Stimulated activated CD4-positive, alpha-beta T cell treated with anti-CD3 and anti-CD28 coated beads, Interleukin-1b, Interleukin-23, amount 100 ng/mL, for 24 hours (primary cell): Measurements from ENCODE around the gene TNFRSF12A.

ENCODE experiments used
- DNase-seq, 4 experiments: peaks; one replicate each; pipeline ENCODE4 v3.0.0-alpha.2; 2020; ENCODE audit warnings: low read depth in 4 of 4, low spot score in 1 of 4

TNFRSF12A gene

DNA sequence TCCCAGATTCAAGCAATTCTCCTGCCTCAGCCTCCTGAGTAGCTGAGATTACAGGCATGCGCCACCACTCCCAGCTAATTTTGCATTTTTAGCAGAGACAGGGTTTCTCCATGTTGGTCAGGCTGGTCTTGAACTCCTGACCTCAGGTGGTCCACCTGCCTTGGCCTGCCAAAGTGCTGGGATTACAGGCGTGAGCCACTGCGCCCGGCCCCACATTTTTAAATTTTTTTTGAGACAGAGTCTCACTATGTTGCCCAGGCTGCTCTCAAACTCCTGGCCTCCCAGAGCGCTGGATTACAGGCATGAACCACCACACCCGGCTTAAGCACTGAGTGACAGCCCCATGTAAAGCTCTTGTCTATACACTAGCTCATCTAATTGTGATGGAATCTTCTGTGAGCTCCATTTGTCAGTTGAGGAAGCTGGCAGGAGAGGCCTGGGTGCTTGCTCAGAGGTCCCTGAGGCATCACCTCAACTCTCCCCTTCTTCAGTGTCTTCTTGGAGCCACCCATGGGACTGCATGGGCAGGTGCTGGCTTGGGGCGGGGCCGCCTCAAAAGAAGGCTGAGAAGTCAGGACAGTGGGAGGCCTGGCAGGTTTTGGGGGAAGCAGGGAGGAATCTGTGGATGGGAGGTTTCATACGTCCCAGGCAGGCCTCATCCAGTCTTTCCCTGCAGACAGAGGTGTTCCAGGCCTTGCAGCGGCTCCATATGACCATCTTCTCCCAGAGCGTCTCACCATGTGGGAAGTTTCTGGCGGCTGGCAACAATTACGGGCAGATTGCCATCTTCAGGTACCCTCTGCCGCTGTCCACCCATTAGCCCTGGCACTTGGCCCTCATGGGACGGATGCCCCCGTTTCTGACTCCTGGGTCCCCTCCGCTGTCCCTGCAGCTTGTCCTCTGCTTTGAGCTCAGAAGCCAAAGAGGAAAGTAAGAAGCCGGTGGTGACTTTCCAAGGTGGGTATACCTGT lies 5.1 kb downstream of the TNFRSF12A start:
- DNase-seq, result no peak

DNA sequence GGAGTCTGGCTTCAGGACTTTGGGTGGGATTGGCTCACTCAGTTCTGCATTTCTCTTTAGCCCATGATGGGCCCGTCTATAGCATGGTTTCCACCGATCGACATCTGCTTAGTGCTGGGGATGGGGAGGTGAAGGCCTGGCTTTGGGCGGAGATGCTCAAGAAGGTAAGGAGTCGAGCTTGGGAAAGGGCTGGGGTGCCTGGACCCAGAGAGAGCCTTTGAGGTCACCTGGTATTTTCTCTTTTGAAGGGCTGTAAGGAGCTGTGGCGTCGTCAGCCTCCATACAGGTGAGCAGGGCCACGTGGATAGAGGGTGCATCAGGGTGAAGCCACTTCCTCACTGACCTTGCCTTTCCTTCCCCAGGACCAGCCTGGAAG lies 5.8 kb downstream of the TNFRSF12A start:
- no peak for DNase-seq

DNA sequence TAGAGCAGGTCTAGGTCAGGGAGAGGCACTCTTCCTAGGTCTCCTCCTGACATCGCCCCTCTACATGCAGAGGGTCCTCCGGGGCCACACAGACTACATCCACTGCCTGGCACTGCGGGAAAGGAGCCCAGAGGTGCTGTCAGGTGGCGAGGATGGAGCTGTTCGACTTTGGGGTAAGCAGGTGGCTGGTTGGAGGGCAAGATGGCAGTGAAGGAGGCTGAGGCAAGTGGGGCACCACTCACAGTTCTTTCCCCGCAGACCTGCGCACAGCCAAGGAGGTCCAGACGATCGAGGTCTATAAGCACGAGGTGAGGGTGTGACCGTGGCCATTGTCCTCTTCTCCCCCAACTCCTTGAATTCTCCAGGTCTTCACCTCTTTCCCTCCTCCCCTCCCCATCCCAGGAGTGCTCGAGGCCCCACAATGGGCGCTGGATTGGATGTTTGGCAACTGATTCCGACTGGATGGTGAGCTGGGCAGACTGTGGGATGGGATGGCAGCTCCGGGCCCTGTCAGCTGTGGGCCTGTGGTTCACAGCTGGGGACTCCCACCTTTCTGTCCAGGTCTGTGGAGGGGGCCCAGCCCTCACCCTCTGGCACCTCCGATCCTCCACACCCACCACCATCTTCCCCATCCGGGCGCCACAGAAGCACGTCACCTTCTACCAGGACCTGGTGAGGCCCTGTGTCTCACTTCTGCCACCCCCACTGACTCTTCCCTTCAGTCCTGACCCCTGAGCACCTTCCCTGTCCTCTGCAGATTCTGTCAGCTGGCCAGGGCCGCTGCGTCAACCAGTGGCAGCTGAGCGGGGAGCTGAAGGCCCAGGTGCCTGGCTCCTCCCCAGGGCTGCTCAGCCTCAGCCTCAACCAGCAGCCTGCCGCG lies 6.7 kb downstream of the TNFRSF12A start:
- DNase-seq, result no peak

DNA sequence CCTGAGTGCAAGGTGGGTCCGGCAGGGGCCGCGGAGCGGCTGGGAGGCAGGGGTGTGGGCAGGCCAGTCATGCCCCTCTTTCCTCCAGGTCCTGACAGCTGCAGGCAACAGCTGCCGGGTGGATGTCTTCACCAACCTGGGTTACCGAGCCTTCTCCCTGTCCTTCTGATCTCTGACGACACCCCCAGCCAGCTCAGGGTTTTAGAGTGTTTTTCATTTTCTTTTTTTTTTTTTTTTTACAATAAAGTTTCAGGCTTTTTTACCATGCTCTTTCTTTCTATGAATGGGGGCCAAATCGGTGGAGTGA lies 7.3 kb downstream of the TNFRSF12A start:
- DNase-seq, result no peak

DNA sequence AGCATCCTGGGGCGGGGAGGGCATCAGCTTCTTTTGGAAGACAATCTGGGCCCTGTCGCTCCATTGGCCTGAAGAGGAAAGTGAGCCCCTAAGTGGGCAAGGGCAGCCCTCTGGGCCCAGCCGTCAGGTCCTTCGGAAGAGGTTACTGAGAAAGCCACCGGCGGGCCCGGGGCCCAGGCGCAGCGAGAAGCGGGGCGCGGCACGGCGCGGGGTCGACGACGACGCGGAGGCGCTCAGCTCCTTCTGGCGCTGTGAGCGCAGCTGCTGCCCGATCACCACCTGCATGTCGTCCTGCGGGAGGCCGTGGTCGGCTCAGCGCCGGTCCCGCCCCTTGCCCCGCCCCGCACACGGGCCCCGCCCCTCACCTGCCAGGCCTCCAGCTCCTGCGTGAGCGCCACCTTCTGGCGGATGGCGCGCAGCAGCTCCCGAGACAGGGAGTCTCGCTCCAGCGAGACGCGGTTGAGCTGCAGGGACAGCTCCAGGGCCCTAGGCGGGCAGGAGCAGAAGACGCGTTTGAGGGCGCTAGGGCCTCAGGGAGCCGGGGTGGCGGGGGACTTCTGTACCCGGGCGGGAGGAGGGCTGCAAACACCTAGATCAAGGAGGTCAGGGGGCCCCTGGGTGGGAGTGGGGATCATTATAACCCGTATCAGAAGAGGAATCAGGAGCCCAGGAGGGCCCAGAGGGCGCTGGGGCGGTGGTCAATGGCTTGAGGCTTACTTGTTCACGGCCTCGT lies 8.0 kb downstream of the TNFRSF12A start:
- DNase-seq, result peak; percentile 79 to 91 (median 84)

DNA sequence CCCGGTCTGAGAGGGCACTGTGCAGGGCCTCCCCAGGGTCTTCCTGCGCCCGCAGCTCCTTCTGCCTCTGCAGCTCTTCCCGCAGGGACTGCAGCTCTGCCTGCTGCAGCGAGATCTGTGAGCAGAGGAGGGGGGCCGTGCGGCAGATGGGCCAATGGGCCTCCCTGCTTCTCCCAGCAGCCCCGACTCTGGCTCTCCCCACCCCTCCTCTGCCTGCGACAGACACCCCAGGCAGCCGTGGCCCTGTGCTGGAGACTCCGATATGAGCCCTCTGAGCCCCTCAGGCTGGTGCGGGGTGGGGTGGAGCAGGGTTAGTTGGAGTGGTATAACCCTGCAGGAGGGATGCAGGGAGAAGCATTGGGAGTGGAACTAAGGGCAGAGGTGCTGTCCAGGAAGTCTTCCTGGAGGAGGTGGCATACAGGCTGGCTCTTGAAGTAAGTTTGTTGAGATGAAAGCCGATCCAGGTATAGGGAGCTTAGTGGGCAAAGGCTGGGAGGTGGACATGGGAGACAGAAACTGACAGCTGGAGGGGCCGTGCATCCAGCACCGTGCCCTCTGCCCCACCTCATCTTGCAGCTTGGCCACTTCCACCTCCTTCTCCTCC lies 8.7 kb downstream of the TNFRSF12A start:
- DNase-seq, result no peak

DNA sequence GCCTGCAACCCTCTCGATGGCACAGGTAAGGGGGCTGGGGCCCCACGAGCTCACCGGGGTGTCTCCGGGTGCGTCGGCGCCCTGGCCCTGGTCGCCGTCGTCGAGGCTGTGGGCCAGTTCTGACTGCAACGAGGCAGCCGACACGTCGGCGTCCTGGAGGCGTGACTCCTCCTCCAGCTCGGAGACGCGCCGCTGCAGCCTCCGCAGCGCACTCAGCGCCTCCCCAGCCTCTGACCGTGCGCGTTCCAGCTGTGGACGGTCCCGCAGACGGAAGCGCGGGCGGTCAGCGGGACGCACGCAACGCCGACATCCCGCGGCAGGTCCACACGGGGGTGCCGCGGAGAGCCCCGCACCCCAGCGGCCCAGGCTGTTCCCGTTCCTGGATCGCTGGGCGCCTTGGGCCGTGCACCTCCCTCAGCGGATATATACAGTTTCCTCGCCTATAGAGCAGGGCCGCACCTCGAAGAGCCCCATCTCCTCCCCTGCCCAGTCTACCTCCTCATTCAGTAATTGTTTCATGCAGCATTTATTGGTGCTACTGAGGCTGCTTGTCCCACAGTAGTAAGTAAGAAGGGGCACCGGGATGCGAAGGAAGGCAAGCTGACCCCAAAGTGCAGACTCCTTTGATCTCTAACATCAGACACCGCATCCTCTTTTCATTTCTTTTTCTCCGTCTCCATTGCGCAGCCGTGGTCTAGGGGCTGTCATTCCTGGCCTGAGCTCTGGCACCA lies 9.5 kb downstream of the TNFRSF12A start:
- DNase-seq, result peak in 2 of 4 experiments; percentile 34 to 46

DNA sequence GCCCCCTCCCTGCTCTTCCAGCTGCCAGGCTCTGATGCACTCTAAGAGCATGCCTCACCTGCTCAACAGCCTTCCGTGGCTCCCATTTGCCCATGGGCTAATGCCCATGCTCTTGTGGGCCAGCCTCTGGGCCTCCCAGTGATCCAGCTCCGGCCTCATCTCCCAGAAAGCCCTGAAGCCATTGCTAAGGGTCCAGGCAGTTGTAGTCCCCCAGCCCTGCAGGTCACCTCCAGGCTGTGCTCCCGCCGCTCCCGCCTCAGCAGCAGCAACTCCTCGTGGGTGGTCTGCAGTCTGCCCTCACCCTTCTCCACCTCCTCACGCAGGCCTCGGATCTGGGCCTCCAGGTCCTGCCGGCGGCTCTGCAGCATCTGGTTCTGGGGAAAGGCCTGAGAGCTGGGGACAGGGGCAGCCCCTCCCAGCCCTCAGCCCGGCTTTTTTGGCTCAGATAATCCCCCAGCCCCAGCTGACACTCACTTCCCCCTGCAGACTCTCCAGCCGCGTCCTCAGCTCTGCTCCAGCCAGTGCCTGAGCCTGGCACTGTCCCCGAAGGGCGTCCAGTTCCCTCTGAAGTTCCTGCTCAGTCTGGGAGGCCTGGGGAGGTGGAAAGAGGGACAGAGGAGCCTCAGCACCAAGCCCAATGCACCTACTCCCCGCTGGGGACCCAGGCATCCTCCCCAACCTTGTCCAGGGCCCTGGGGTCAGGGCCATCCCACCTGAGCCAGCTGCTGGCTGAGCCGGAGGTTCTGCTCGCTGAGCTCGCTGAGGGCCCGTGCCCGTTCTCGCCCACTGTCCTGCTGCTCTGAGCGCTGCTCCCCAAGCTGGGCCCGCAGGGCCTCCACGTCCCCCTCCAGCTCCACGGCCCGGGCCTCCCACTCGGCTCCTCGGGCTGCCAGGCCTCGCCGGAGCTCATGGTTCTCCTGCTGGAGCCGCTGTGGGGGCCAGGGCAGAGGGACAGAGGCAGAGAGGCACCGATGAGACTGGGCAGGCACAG lies 10.3 kb downstream of the TNFRSF12A start:
- no peak for DNase-seq

DNA sequence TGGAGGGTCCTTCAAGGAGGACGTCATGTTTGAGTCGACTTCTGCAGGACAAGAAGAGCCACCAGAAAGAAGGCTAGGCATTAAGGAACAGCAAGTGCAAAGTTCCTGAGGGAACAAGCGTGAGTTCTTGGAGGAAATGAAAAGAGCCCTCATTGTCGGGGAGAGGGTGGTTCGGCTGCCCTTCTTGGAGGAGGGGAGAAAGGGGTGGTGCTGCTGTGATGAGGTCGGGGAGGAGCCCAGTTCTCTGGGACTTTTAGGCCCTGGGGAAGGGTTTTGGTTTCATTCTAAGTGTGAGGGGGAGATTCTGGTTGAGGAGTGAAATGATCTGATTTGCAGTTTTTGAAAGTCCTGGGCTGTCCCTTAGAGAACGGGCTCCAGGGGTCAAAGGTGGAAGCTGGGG lies 12.5 kb downstream of the TNFRSF12A start:
- no peak for DNase-seq

DNA sequence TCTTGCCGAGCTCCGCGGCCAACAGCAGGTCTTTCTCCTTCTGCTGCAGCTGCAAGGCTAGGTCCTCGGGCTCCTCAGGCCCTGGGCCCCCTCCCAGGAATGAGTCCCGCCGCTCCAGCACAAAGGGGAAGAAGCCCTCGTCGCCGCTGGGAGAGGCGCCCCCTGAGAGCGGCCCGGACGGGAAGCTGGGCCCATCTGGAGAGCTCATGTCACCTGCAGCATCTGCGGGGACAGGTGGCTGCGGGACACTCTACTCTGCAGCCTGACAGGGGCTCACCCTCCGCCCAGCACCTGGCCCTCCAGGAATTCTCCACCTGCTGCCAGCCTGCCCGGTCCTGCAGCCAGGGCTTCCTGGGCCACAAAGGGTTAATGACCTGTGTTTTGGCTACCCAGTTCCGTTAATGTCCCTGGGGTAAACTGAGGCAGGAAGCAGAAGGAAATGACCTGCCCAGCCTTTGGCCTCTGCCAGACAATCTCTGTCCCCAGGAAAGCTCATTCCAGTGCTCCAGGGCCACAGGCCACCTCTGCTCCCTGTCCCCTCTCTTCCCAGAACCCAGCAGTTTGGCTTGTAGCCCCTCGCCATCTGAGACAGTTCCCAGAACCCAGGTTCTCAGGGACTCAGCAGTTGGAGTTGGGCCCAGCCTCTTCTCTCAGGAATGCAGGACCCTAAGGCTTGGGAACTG lies 15.3 kb downstream of the TNFRSF12A start:
- DNase-seq, result no peak

DNA sequence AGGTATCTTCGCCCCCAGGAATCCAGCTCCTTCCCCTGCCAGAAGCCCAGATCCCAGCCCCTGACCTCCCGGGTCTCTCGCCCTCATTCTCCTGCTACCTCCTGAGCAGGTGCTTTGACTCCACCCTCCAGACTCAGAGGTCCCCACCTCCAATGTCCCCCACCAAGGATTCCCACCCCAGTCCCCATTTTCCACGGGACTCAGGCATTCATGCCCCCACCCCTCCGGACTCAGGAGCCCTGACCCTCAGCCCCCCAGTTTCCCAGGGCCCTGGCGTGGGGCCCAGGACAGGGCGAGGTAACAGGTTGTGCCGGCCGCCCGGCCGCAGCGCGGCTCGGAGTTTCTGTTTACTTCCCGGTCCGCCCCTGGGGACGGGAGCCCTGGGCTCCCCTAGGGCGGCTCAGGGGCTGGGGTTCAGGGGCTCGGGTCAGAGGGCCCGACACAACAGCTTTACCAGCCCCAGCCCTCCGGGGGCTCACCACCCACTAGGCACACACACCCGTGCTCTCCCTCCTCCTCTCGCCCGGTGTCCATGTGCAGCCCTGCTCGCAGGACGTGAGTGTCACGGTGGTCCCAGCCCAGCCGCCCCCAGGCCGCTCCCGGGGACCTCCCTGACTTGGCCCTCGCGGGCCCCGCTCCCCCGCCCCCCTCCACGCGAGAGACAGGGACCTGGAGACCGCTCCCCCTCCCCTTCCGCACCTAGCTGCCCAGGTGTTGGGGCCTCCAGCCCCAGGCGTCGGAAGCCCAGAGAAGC lies 16.0 kb downstream of the TNFRSF12A start:
- DNase-seq, result no peak

DNA sequence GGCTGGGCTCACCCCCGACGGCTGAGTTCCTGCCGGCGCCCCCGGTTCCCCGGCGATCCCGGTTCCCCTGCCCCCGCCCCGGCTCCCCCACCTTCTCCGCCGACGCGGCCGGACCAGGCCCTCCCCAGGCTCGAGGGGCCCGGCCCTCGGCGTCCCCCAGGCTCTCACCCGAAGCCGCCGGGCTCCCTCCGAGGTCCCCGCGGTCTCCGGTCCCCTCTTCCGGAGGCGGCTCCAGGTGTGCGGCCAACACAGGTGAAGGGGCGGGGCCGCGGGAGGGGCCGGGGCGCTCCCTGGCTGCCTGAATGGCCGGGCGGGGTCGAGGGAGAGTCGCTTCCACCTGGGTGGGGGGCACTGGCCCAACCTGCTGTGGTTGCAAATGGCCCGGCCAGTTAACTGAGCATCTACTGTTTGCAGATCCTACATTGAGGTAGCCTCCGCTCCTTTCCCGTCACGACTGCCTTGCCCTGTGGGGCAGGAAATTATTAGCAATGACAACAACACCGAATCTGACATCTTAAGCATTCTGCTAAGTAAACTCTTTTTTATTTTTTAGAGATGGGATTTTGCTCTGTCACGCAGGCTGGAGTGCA lies 16.7 kb downstream of the TNFRSF12A start, which contains the start of gene BICDL2:
Gene BICDL2 (minus strand): TSS at position 219 of the 590 bp plus-strand sequence. CDS start 1,448 bp downstream, outside the sequence.
- DNase-seq, result no peak

DNA sequence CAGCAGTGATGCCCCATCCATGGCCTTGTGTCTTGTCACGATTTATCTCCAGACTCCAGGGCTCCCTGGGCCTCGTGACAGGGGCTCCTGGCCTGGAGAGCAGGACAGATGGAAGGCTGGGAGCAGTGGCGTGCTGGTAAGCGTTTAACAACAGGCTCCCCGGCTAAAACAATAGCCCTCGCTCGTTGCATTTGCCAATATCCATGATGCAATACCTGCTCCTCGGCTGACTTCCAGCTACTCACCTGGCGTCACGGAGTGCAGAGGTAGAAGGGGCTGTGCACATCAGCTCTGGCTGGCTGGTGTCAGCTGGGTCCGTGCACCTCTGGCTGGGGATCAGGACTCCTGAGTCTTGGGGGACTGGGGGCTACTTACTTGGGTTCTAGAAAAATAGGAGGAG lies 18.1 kb downstream of the TNFRSF12A start:
- DNase-seq, result no peak

DNA sequence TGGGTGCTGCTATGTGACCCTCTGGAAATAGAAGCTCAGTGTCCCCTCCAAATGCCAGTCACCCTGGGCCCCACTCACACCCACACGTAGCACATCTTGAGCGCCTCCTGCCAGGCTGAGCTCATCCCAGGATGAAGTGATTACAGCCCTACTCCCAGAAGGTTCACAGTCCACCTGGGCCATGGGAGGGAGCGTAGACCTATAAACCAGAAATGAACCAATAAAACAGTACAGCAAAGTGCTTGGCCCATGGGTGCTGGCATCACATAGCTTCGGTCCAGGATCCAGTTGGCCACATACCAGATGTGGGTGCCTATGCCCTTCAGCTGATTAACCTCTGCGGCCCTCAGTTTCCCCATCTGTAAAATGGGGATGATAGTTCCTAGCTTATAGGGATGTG lies 18.7 kb downstream of the TNFRSF12A start:
- no peak for DNase-seq

DNA sequence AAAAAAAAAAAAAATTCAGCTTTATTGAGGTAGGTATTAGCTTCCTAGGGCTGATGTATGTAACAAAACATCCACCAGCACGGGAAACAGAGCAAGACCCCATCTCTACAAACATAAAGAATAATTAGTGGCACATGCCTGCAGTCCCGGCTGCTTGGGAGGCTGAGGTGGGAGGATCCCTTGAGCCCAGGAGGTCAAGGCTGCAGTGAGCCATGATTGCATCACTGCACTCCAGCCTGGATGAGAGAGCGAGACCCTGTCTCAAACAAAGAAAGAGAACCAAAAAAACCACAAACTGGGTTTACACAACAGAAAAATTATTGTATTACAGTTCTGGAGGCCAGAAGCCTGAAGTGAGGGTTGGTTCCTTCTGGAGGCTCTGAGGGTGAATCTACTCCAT lies 22.2 kb downstream of the TNFRSF12A start:
- no peak for DNase-seq

DNA sequence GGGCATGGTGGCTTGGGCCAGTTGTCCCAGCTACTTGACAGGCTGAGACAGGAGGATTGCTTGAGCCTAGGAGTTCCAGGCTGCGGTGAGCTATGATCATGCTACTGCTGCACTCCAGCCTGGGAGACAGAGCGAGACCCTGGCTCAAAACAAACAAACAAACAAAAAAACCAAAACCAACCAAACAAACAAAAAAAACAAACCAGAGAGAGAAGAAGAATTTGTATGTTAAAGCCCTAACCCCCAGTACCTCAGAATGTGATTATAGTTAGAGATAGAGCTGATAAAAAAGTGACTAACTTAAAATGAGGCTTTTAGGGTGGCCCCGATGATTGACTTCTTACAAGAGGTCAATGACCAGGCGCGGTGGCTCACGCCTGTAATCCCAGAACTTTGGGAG lies 24.5 kb downstream of the TNFRSF12A start:
- no peak for DNase-seq
